IMR-90 (cell line): ENCODE data around the gene ACTA2. TPM values are rescaled to one million over a fixed set of nuclear protein-coding genes. Genes with fewer than 3 reads are reported as not detected.

Experiments used
- ATAC-seq: fragments of 200-7000 bp; cut with Tn5 transposase; 2 replicates; pipeline ENCODE4 v1.9.1; 2020; ENCODE audit warnings: low read depth, mild to moderate bottlenecking, moderate library complexity
- BruUV-seq: library from RNA; stranded (reverse); fragments of 400-500 nt; replicated peaks from 2 replicates; lab custom pipeline; 2021; lab: Mats Ljungman, UMichigan
- CTCF ChIA-PET: fragments of 300-600 bp; formaldehyde crosslinking; extraction: SDS; loops from one replicate; lab custom pipeline; 2021; ENCODE audit warnings: antibody characterized with exemption; lab: Yijun Ruan, JAX
- POLR2A ChIA-PET: fragments of 300-600 bp; sonication (Branson Sonifier 250); formaldehyde crosslinking; loops from one replicate; lab custom pipeline; 2022; ENCODE audit warnings: antibody characterized with exemption; ENCODE audit not compliant: unreplicated experiment; lab: Charles Lee
- DNase-seq: peaks from one replicate; pipeline ENCODE4 v3.0.0; 2013
- H2AFZ ChIP-seq: replicated peaks from 2 replicates; pipeline ENCODE3; 2013; ENCODE audit warnings: low read length, mild to moderate bottlenecking; ENCODE audit not compliant: poor library complexity
- H2AK5ac ChIP-seq: 2 replicates; pipeline ENCODE4 v1.6.1; 2013; ENCODE audit warnings: low read depth, low read length, inconsistent platforms
- H2AK9ac ChIP-seq: replicated peaks from 2 replicates; pipeline ENCODE3; 2013; ENCODE audit warnings: mild to moderate bottlenecking, low read depth, low read length, moderate library complexity; ENCODE audit not compliant: poor library complexity
- H2BK120ac ChIP-seq: 2 replicates; pipeline ENCODE4 v1.6.1; 2013; ENCODE audit warnings: low read depth, low read length, inconsistent platforms
- H2BK15ac ChIP-seq: 3 replicates; pipeline ENCODE4 v1.6.1; 2013; ENCODE audit warnings: low read depth, low read length, inconsistent platforms
- H2BK20ac ChIP-seq: 2 replicates; pipeline ENCODE4 v1.6.1; 2013; ENCODE audit warnings: low read depth, mild to moderate bottlenecking, inconsistent platforms, low read length, moderate library complexity
- H2BK5ac ChIP-seq: 2 replicates; pipeline ENCODE4 v1.6.1; 2013; ENCODE audit warnings: mild to moderate bottlenecking, low read depth, low read length, inconsistent platforms; ENCODE audit not compliant: poor library complexity, severe bottlenecking
- H3K14ac ChIP-seq: replicated peaks from 2 replicates; pipeline ENCODE4 v1.6.1; 2013; ENCODE audit warnings: low read depth, low read length, inconsistent platforms
- H3K18ac ChIP-seq: 2 replicates; pipeline ENCODE4 v1.6.1; 2013; ENCODE audit warnings: low read depth, low read length, control low read depth
- H3K23ac ChIP-seq: 2 replicates; pipeline ENCODE4 v1.6.1; 2013; ENCODE audit warnings: low read depth, low read length, inconsistent platforms
- H3K27ac ChIP-seq: 2 replicates; pipeline ENCODE4 v1.5.1; 2013; ENCODE audit warnings: mild to moderate bottlenecking, control low read depth, low read length; ENCODE audit not compliant: insufficient read depth
- H3K27me3 ChIP-seq: 2 replicates; pipeline ENCODE4 v1.6.1; 2013; ENCODE audit warnings: low read length; ENCODE audit not compliant: control insufficient read depth, insufficient read depth
- H3K36me3 ChIP-seq: 2 replicates; pipeline ENCODE4 v1.6.1; 2013; ENCODE audit warnings: low read length, mixed read lengths; ENCODE audit not compliant: control insufficient read depth, insufficient read depth
- H3K4ac ChIP-seq: 2 replicates; pipeline ENCODE4 v1.6.1; 2013; ENCODE audit warnings: low read depth, low read length, inconsistent platforms
- H3K4me1 ChIP-seq: 2 replicates; pipeline ENCODE4 v1.6.1; 2013; ENCODE audit warnings: low read length, mixed read lengths; ENCODE audit not compliant: control insufficient read depth, insufficient read depth
- H3K4me2 ChIP-seq: 2 replicates; pipeline ENCODE4 v1.6.1; 2013; ENCODE audit warnings: low read depth, mild to moderate bottlenecking, control low read depth, low read length, moderate library complexity
- H3K4me3 ChIP-seq: 2 replicates; pipeline ENCODE4 v1.5.1; 2013; ENCODE audit warnings: low read depth, mild to moderate bottlenecking, control low read depth, low read length, moderate library complexity; ENCODE audit not compliant: insufficient read depth
- H3K56ac ChIP-seq: 2 replicates; pipeline ENCODE4 v1.6.1; 2013; ENCODE audit warnings: low read length, inconsistent platforms; ENCODE audit not compliant: insufficient read depth; ENCODE audit errors: extremely low read depth
- H3K79me1 ChIP-seq, 2 experiments: 2 replicates each; pipeline ENCODE4 v1.6.1; 2013; ENCODE audit warnings: low read length in 2 of 2, inconsistent platforms in 1 of 2, low read depth in 1 of 2
- H3K9ac ChIP-seq: 2 replicates; pipeline ENCODE4 v1.6.1; 2013; ENCODE audit warnings: low read depth, low read length, control low read depth
- H3K9me1 ChIP-seq: 2 replicates; pipeline ENCODE4 v1.6.1; 2013; ENCODE audit warnings: low read length, inconsistent platforms; ENCODE audit not compliant: insufficient read depth
- H3K9me3 ChIP-seq: 2 replicates; pipeline ENCODE4 v1.6.1; 2013; ENCODE audit warnings: low read length; ENCODE audit not compliant: control insufficient read depth, insufficient read depth
- H4K20me1 ChIP-seq: 2 replicates; pipeline ENCODE4 v1.6.1; 2013; ENCODE audit warnings: low read length, inconsistent platforms; ENCODE audit not compliant: insufficient read depth
- H4K5ac ChIP-seq: 2 replicates; pipeline ENCODE4 v1.6.1; 2013; ENCODE audit warnings: mild to moderate bottlenecking, low read depth, low read length, control low read depth
- H4K8ac ChIP-seq, 2 experiments: 2 replicates each; pipeline ENCODE4 v1.6.1; 2013; ENCODE audit warnings: low read depth in 2 of 2, low read length in 2 of 2, control low read depth in 1 of 2, inconsistent platforms in 1 of 2
- H4K91ac ChIP-seq: 2 replicates; pipeline ENCODE4 v1.6.1; 2013; ENCODE audit warnings: low read depth, low read length, inconsistent platforms; ENCODE audit not compliant: insufficient read depth
- BHLHE40 ChIP-seq: fragments of 150-350 bp; IDR thresholded peaks from 2 replicates; pipeline ENCODE4 v1.6.1; 2016; ENCODE audit warnings: mild to moderate bottlenecking, low read depth, low read length
- CEBPB ChIP-seq: IDR thresholded peaks from 2 replicates; pipeline ENCODE4 v1.6.1; 2012; ENCODE audit warnings: low read depth, low read length, improper control_type of control experiment
- CHD1 ChIP-seq: IDR thresholded peaks from 2 replicates; pipeline ENCODE4 v1.6.1; 2012; ENCODE audit warnings: low read depth, low read length, improper control_type of control experiment
- FOS ChIP-seq: fragments of 150-350 bp; IDR thresholded peaks from 2 replicates; pipeline ENCODE4 v1.6.1; 2016; ENCODE audit warnings: low read depth, low read length
- MAFK ChIP-seq: IDR thresholded peaks from 2 replicates; pipeline ENCODE4 v1.6.1; 2012; ENCODE audit warnings: low read depth, low read length, improper control_type of control experiment
- NFE2L2 ChIP-seq: fragments of 150-350 bp; IDR thresholded peaks from 2 replicates; pipeline ENCODE4 v1.6.1; 2016; ENCODE audit warnings: low read depth, mild to moderate bottlenecking, low read length
- RAD21 ChIP-seq: IDR thresholded peaks from 2 replicates; pipeline ENCODE4 v1.6.1; 2012; ENCODE audit warnings: low read length, improper control_type of control experiment
- RCOR1 ChIP-seq: IDR thresholded peaks from 2 replicates; pipeline ENCODE4 v1.6.1; 2012; ENCODE audit warnings: mild to moderate bottlenecking, low read length, improper control_type of control experiment; ENCODE audit not compliant: insufficient replicate concordance
- RFX5 ChIP-seq: IDR thresholded peaks from 2 replicates; pipeline ENCODE4 v1.8.0; 2012; ENCODE audit warnings: low read depth, mild to moderate bottlenecking, low read length, moderate library complexity
- SMC3 ChIP-seq: fragments of 150-350 bp; IDR thresholded peaks from 2 replicates; pipeline ENCODE4 v1.6.1; 2016; ENCODE audit warnings: low read depth, mild to moderate bottlenecking, antibody characterized with exemption, low read length, moderate library complexity
- USF2 ChIP-seq: fragments of 150-350 bp; IDR thresholded peaks from 2 replicates; pipeline ENCODE4 v1.6.1; 2017; ENCODE audit warnings: mild to moderate bottlenecking, antibody characterized with exemption, low read length, low read depth
- WGBS, 2 experiments: methylation state at CpG; one replicate each; pipeline versions ENCODE4 v1.1.5 to v1.1.7; 2013; ENCODE audit warnings: missing lambda C conversion rate in 2 of 2; ENCODE audit not compliant: insufficient read length in 1 of 2; ENCODE audit errors: extremely low coverage in 2 of 2; 5-methylcytosine and 5-hydroxymethylcytosine counted together
- dilution Hi-C: fragments of 300-500 bp; cut with HindIII; formaldehyde crosslinking; loops from one replicate; pipeline ENCODE4 v1.14.3; 2018; ENCODE audit warnings: low sequenced_read_pairs; ENCODE audit not compliant: unreplicated experiment
- in situ Hi-C: fragments of 300-500 bp; cut with MboI; formaldehyde crosslinking; loops from 3 replicates; pipeline ENCODE4 v1.14.3; 2019; ENCODE audit warnings: low sequenced_read_pairs, inconsistent platforms, mixed read lengths
- intact Hi-C: fragments of 100-400 bp; cut with micrococcal nuclease; formaldehyde crosslinking; loops from 2 replicates; pipeline ENCODE4 v1.10.0; 2022
- polyA plus RNA-seq, 3 experiments: library from polyadenylated mRNA; depleted of rRNA; stranded (reverse); fragments of >200 nt; gene quantifications; 2 replicates each; pipeline ENCODE4 v1.2.3, GENCODE V29; 2012; ENCODE audit warnings: low replicate concordance in 1 of 3
- total RNA-seq: library from RNA; depleted of rRNA; stranded (reverse); fragments of >200 nt; gene quantifications from 2 replicates; pipeline ENCODE4 v1.2.3, GENCODE V29; 2012
- TF ChIP-seq, protein P1 (sequence below): fragments of 150-350 bp; IDR thresholded peaks from 2 replicates; pipeline ENCODE4 v1.6.1; 2016; ENCODE audit warnings: low read depth, mild to moderate bottlenecking, low read length, moderate library complexity, borderline replicate concordance
- TF ChIP-seq, protein P2 (sequence below): conservative IDR thresholded peaks from 2 replicates; pipeline ENCODE4 v1.5.1; 2012; ENCODE audit warnings: mild to moderate bottlenecking, low read depth, low read length, improper control_type of control experiment

The ACTA2 gene
- total and polyA plus RNA-seq, 2 of the 4 experiments (the other 2 are of a cell fraction) = 978 to 1,235 TPM

DNA sequence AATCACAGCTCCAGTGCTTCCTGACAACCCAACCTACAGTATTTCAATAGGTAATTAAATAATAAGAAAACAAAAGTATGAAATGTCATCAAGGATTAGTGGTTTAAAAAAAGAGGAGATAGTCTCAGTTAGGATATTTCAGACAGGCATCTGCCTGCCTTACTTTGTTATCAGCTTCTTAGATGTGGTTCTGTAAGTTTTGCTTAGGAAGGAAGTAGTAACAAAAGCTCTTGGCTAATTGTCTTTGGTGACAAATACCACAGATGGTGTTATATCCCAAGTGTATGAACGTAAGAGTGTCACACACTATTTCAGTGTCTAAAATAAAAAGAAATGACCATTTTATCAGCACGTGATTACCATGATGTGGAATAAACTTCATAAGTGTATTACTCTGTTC, 9.8 kb upstream of the ACTA2 start:
- Histone ChIP-seq H4K20me1 (no peaks in the 10 kb centered on the region), H2BK120ac (no peak overlapping the region), H3K4me3 (no peak overlapping the region), H4K8ac (no peak overlapping the region), H2BK15ac (no peak overlapping the region), H3K27ac (no peak overlapping the region), H2BK5ac (no peak overlapping the region), H2AK5ac (no peak overlapping the region), H4K5ac (no peak overlapping the region), H3K79me1 (peaks cover 6 to 48% of the 10 kb centered on the region in 2 experiments; a peak in 3 of 4 replicates), H3K4me2 (no peak overlapping the region), H3K4me1 (peaks cover 9% of the 10 kb centered on the region), H2AK9ac (no peak overlapping the region), H3K9me1 (peaks cover 3% of the 10 kb centered on the region; the same call in 1 of the 2 replicates), H3K14ac (no peak overlapping the region), H3K9ac (no peak overlapping the region), H3K18ac (no peak overlapping the region), H2BK20ac (no peak overlapping the region), H3K27me3 (no peaks in the 10 kb centered on the region), H4K91ac (no peak overlapping the region), H2AFZ (no peak overlapping the region), H3K56ac (no peak overlapping the region), H3K4ac (no peak overlapping the region), H3K9me3 (no peaks in the 10 kb centered on the region), H3K23ac (no peak overlapping the region), H3K36me3 (no peaks in the 10 kb centered on the region)
- intact Hi-C loops = no loop called here
- no TSS peak for BruUV-seq
- WGBS, 2 experiments = no CpG with 5 or more reads among the region's 2 CpGs
- ATAC-seq (no peak), DNase-seq (no peak)
- TF ChIP-seq BHLHE40 = no peak
- TF ChIP-seq MAFK = no peak
- TF ChIP-seq RCOR1 = no peak
- no peak for TF ChIP-seq SMC3
- TF ChIP-seq, protein P1, sequence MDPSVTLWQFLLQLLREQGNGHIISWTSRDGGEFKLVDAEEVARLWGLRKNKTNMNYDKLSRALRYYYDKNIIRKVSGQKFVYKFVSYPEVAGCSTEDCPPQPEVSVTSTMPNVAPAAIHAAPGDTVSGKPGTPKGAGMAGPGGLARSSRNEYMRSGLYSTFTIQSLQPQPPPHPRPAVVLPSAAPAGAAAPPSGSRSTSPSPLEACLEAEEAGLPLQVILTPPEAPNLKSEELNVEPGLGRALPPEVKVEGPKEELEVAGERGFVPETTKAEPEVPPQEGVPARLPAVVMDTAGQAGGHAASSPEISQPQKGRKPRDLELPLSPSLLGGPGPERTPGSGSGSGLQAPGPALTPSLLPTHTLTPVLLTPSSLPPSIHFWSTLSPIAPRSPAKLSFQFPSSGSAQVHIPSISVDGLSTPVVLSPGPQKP = no peak
- no peak for TF ChIP-seq CEBPB
- TF ChIP-seq FOS = no peak
- TF ChIP-seq, protein P2, sequence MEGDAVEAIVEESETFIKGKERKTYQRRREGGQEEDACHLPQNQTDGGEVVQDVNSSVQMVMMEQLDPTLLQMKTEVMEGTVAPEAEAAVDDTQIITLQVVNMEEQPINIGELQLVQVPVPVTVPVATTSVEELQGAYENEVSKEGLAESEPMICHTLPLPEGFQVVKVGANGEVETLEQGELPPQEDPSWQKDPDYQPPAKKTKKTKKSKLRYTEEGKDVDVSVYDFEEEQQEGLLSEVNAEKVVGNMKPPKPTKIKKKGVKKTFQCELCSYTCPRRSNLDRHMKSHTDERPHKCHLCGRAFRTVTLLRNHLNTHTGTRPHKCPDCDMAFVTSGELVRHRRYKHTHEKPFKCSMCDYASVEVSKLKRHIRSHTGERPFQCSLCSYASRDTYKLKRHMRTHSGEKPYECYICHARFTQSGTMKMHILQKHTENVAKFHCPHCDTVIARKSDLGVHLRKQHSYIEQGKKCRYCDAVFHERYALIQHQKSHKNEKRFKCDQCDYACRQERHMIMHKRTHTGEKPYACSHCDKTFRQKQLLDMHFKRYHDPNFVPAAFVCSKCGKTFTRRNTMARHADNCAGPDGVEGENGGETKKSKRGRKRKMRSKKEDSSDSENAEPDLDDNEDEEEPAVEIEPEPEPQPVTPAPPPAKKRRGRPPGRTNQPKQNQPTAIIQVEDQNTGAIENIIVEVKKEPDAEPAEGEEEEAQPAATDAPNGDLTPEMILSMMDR = no peak
- TF ChIP-seq NFE2L2 = no peak
- no peak for TF ChIP-seq USF2
- TF ChIP-seq RFX5 = no peak
- no peak for TF ChIP-seq RAD21
- TF ChIP-seq CHD1 = no peak
- ChIA-PET CTCF (no interaction called here), POLR2A (no interaction called here)
- in situ Hi-C loops = no loop called here
- dilution Hi-C loops = no loop called here
